GM21447 (cell line): ENCODE measurements around the gene SND1.

Source experiments
- ATAC-seq: cut with Tn5 transposase; IDR thresholded peaks from one replicate; pipeline ENCODE4 v1.9.1; 2021; ENCODE audit not compliant: unreplicated experiment

SND1 gene

GRCh38 chr7:127718340-127718679 is 66.3 kb downstream of the SND1 start:
- no peak for ATAC-seq

- ATAC-seq = no peak
These were observed 74.5 kb downstream of the SND1 start for GRCh38 chr7:127726476-127726875.

- no peak for ATAC-seq
These were observed 78.8 kb downstream of the SND1 start for GRCh38 chr7:127730658-127731276.

- no peak for ATAC-seq
These were observed 79.6 kb downstream of the SND1 start for GRCh38 chr7:127731431-127732080.

- no peak for ATAC-seq
These were observed 80.3 kb downstream of the SND1 start for GRCh38 chr7:127732306-127732705.

GRCh38 chr7:127733986-127734385 is 82.0 kb downstream of the SND1 start:
- ATAC-seq = no peak

GRCh38 chr7:127736511-127736910 is 84.5 kb downstream of the SND1 start:
- no peak for ATAC-seq

- ATAC-seq = no peak
These were observed 86.9 kb downstream of the SND1 start for GRCh38 chr7:127738859-127739258.

- ATAC-seq = no peak
These were observed 89.9 kb downstream of the SND1 start for GRCh38 chr7:127741764-127742375.

GRCh38 chr7:127745445-127745844 is 93.5 kb downstream of the SND1 start:
- ATAC-seq = no peak

GRCh38 chr7:127751062-127751461 is 99.1 kb downstream of the SND1 start:
- no peak for ATAC-seq

GRCh38 chr7:127751490-127752448 is 99.8 kb downstream of the SND1 start:
- ATAC-seq = no peak

- no peak for ATAC-seq
These were observed 100.8 kb downstream of the SND1 start for GRCh38 chr7:127752829-127753228.

- ATAC-seq = no peak
These were observed 102.5 kb downstream of the SND1 start for GRCh38 chr7:127754457-127754856.

- no peak for ATAC-seq
These were observed 103.5 kb downstream of the SND1 start for GRCh38 chr7:127755521-127755920.

- no peak for ATAC-seq
These were observed 104.0 kb downstream of the SND1 start for GRCh38 chr7:127755965-127756364.

GRCh38 chr7:127758105-127758504 is 106.1 kb downstream of the SND1 start:
- no peak for ATAC-seq

- no peak for ATAC-seq
These were observed 106.9 kb downstream of the SND1 start for GRCh38 chr7:127758845-127759244.

- ATAC-seq = no peak
These were observed 108.0 kb downstream of the SND1 start for GRCh38 chr7:127759945-127760421.

GRCh38 chr7:127760436-127761031 is 108.5 kb downstream of the SND1 start:
- ATAC-seq = no peak

GRCh38 chr7:127761196-127761595 is 109.2 kb downstream of the SND1 start:
- no peak for ATAC-seq
